HepG2 (cell line): Measurements from ENCODE around the gene GRIK3. TPM values are rescaled to one million over a fixed set of nuclear protein-coding genes. Genes with fewer than 3 reads are reported as not detected.

ENCODE experiments used
- ATAC-seq: fragments of 200-7000 bp; cut with Tn5 transposase; 3 replicates; pipeline ENCODE4 v1.9.1; 2020; ENCODE audit warnings: mild to moderate bottlenecking, moderate library complexity
- BruUV-seq: library from RNA; stranded (reverse); fragments of 400-500 nt; replicated peaks from 2 replicates; lab custom pipeline; 2021; lab: Mats Ljungman, UMichigan
- CTCF ChIA-PET: fragments of 300-600 bp; formaldehyde crosslinking; extraction: SDS; loops from one replicate; lab custom pipeline; 2021; ENCODE audit warnings: low total read pairs, inconsistent platforms, low intra/inter-chr PET ratio; lab: Yijun Ruan, JAX
- POLR2A ChIA-PET: fragments of 350-600 bp; sonication (Branson Sonifier 250); formaldehyde crosslinking; loops from one replicate; lab custom pipeline; 2020; ENCODE audit warnings: antibody characterized with exemption, inconsistent platforms; lab: Yijun Ruan, JAX
- DNase-seq: peaks from one replicate; pipeline ENCODE4 v3.0.0-alpha.2; 2015; ENCODE audit warnings: low spot score
- FAIRE-seq: peaks from 3 replicates; lab custom pipeline; 2011; peaks lifted over from hg19 to GRCh38; lab: Jason Lieb, UNC
- H2AFZ ChIP-seq: one replicate; pipeline ENCODE4 v1.6.1; 2011; ENCODE audit warnings: low read length, inconsistent platforms
- H3K27ac ChIP-seq: fragments of 300-600 bp; 3 replicates; pipeline ENCODE4 v1.8.0; 2011; ENCODE audit warnings: mixed run types, mild to moderate bottlenecking, mixed read lengths, low read length, inconsistent platforms; ENCODE audit not compliant: insufficient read depth; ENCODE audit errors: extremely low read length
- H3K27me3 ChIP-seq, 2 experiments: fragments of 200-600 bp in 1 of 2; 2 replicates in 1 of 2; 3 replicates in 1 of 2; pipeline versions ENCODE4 v1.6.0 to v1.8.0; 2011; ENCODE audit warnings: low read length in 2 of 2, mild to moderate bottlenecking in 2 of 2, moderate library complexity in 2 of 2, inconsistent platforms in 1 of 2; ENCODE audit not compliant: insufficient read depth in 2 of 2, control insufficient read depth in 1 of 2
- H3K36me3 ChIP-seq, 2 experiments: fragments of 200-600 bp in 1 of 2; replicated peaks in 1 of 2; 2 replicates in 1 of 2; 3 replicates in 1 of 2; pipeline versions ENCODE4 v1.5.1 to v1.8.0; 2011; ENCODE audit warnings: low read length in 2 of 2, inconsistent platforms in 1 of 2; ENCODE audit not compliant: insufficient read depth in 2 of 2, control insufficient read depth in 1 of 2
- H3K4me1 ChIP-seq: 2 replicates; pipeline ENCODE4 v1.5.1; 2012; ENCODE audit warnings: low read length, inconsistent platforms; ENCODE audit not compliant: insufficient read depth
- H3K4me2 ChIP-seq: 2 replicates; pipeline ENCODE4 v1.6.0; 2011; ENCODE audit warnings: low read depth, low read length, inconsistent platforms
- H3K4me3 ChIP-seq, 3 experiments: fragments of 200-600 bp in 1 of 3; sonication (generic), shearing (Covaris generic) in 1 of 3; replicated peaks in 1 of 3; 2 replicates each; pipeline ENCODE4 v1.5.1; 2011 to 2016; ENCODE audit warnings: low read length in 3 of 3, inconsistent platforms in 2 of 3, low read depth in 2 of 3, mild to moderate bottlenecking in 2 of 3, control low read depth in 1 of 3, mixed read lengths in 1 of 3; ENCODE audit not compliant: insufficient read depth in 1 of 3
- H3K79me2 ChIP-seq: one replicate; pipeline ENCODE4 v1.6.1; 2011; ENCODE audit warnings: low read length, inconsistent platforms; ENCODE audit not compliant: insufficient read depth
- H3K9ac ChIP-seq: 2 replicates; pipeline ENCODE4 v1.6.0; 2011; ENCODE audit warnings: mild to moderate bottlenecking, low read depth, low read length, inconsistent platforms; ENCODE audit not compliant: insufficient read depth
- H3K9me3 ChIP-seq: 2 replicates; pipeline ENCODE4 v1.5.1; 2012; ENCODE audit warnings: mild to moderate bottlenecking, low read length
- H4K20me1 ChIP-seq: 2 replicates; pipeline ENCODE4 v1.6.0; 2011; ENCODE audit warnings: inconsistent platforms, mild to moderate bottlenecking, low read length, moderate library complexity; ENCODE audit not compliant: insufficient read depth
- ARHGAP35 ChIP-seq: sonication (generic); formaldehyde crosslinking; IDR thresholded peaks from 2 replicates; pipeline ENCODE4 v1.9.0; 2022; ENCODE audit warnings: mild to moderate bottlenecking, inconsistent platforms, moderate library complexity, missing genetic modification reagents, borderline replicate concordance
- GABPA ChIP-seq, 2 experiments: IDR thresholded peaks; 2 replicates each; pipeline ENCODE4 v1.6.1; 2011 to 2016; ENCODE audit warnings: low read depth in 2 of 2, low read length in 1 of 2, missing biosample characterization in 1 of 2, missing genetic modification characterization in 1 of 2
- NFIB ChIP-seq: sonication (generic); formaldehyde crosslinking; IDR thresholded peaks from 2 replicates; pipeline ENCODE4 v1.9.0; 2021; ENCODE audit warnings: missing genetic modification reagents, mild to moderate bottlenecking, borderline replicate concordance
- SALL2 ChIP-seq: sonication (generic); formaldehyde crosslinking; IDR thresholded peaks from 2 replicates; pipeline ENCODE4 v1.8.1; 2023; ENCODE audit warnings: mild to moderate bottlenecking, missing genetic modification reagents, inconsistent platforms
- ZNF546 ChIP-seq: sonication (generic); formaldehyde crosslinking; conservative IDR thresholded peaks from 2 replicates; pipeline ENCODE4 v1.8.1; 2023; ENCODE audit warnings: mild to moderate bottlenecking, missing genetic modification reagents
- ZNF609 ChIP-seq: sonication (generic); formaldehyde crosslinking; IDR thresholded peaks from 2 replicates; pipeline ENCODE4 v1.4.0; 2020; ENCODE audit warnings: mild to moderate bottlenecking, missing genetic modification reagents, borderline replicate concordance
- WGBS: methylation state at CpG from one replicate; pipeline ENCODE4 v1.1.6; 2017; ENCODE audit warnings: low lambda C conversion rate; 5-methylcytosine and 5-hydroxymethylcytosine counted together
- in situ Hi-C: cut with HindIII; loops from 2 replicates; pipeline ENCODE4 v1.10.0; 2017; ENCODE audit warnings: low pct_unique_long_range_greater_than_20kb; ENCODE audit not compliant: extremely low pct_ligation_motif_present
- intact Hi-C: fragments of 100-400 bp; cut with micrococcal nuclease; formaldehyde crosslinking; loops from one replicate; pipeline ENCODE4 v1.10.0; 2022; ENCODE audit not compliant: unreplicated experiment
- polyA plus RNA-seq, 8 experiments: library from polyadenylated mRNA; depleted of rRNA in 3 of 8; stranded (reverse) in 7 of 8; unstranded in 1 of 8; fragments of >200 nt; fragmentation: Illumina TruSeq in 4 of 8; extraction: Trizol in 4 of 8; gene quantifications; 2 replicates each; pipeline versions ENCODE4 v1.2.1 to v1.2.3, GENCODE V29; 2011 to 2016; ENCODE audit warnings: low read depth in 4 of 8, missing spikeins in 1 of 8, mixed read lengths in 1 of 8; ENCODE audit not compliant: insufficient read depth in 1 of 8
- total RNA-seq, 5 experiments: library from RNA; depleted of rRNA; stranded (reverse); fragments of >200 nt; fragmentation: Illumina TruSeq; extraction: Trizol; gene quantifications; 2 replicates each; pipeline ENCODE4 v1.2.3, GENCODE V29; 2016; ENCODE audit warnings: low read depth in 1 of 5

GRIK3 gene
- total and polyA plus RNA-seq, 2 of the 13 experiments (the other 11 are each of a cell fraction or from before 2014, with no cell fraction given) = not detected

- no peak for TF ChIP-seq ZNF609 (CRISPR knock-in tag)
Observed at GRCh38 chr1:36772647-36773495, 261.4 kb downstream of the GRIK3 start (continued).

- 5% methylated on average over 4 of the region's 17 CpGs for WGBS
- intact Hi-C loops (no loop called here), in situ Hi-C loops (no loop called here)
- DNase-seq = no peak
- TF ChIP-seq ARHGAP35 (CRISPR knock-in tag) (no peak), ZNF546 (CRISPR knock-in tag) (no peak), SALL2 (no peak), GABPA (IDR thresholded peaks at IDR 0.05; ENCODE audit: low read depth, low read length) (no peak), GABPA (CRISPR knock-in tag; IDR thresholded peaks at IDR 0.05; ENCODE audit: low read depth) (0 out of 2 replicates have a peak, but pooled peaks have one; percentile 11), NFIB (CRISPR knock-in tag) (no peak)
- Histone ChIP-seq H3K36me3 (no peaks in the 10 kb centered on the region), H4K20me1 (no peaks in the 10 kb centered on the region), H3K4me2 (no peak overlapping the region), H3K9ac (no peak overlapping the region), H3K4me1 (no peaks in the 10 kb centered on the region), H3K4me3 (no peak overlapping the region), H3K9me3 (no peaks in the 10 kb centered on the region), H3K79me2 (no peaks in the 10 kb centered on the region), H3K27me3 (peaks cover 9 to 46% of the 10 kb centered on the region in 2 experiments; a peak in 4 of 5 replicates), H2AFZ (no peak overlapping the region), H3K27ac (no peak overlapping the region)
- POLR2A ChIA-PET = no interaction called here
- CTCF ChIA-PET = no interaction called here
- FAIRE-seq = no peak
- no TSS peak for BruUV-seq
- peak; percentile 64 for ATAC-seq
Observed at GRCh38 chr1:36771660-36772284, 262.5 kb downstream of the GRIK3 start.
